ENCODE results near the gene CRABP2. TPM values are rescaled to one million over a fixed set of nuclear protein-coding genes. Genes with fewer than 3 reads are reported as not detected.

CRABP2 gene
- total RNA-seq, 1 donor from 2014 or later: 278 TPM

- no peaks in the 10 kb centered on the region for H3K27me3 Mint-ChIP-seq (ENCODE audit: low read depth, unreplicated experiment)
- Histone ChIP-seq H3K36me3 (ENCODE audit: insufficient read depth, low read length) (no peaks in the 10 kb centered on the region), H3K9ac (ENCODE audit: low read length) (peak overlapping the region; percentile 25), H4K20me1 (ENCODE audit: insufficient read depth, low read length) (no peaks in the 10 kb centered on the region), H2AFZ (ENCODE audit: low read depth, low read length) (no peak overlapping the region), H3K79me2 (ENCODE audit: insufficient read depth, low read length) (no peaks in the 10 kb centered on the region), H3K4me2 (ENCODE audit: low read length) (peak overlapping the region; percentile 90), H3K4me1 (ENCODE audit: insufficient read depth, low read length) (peaks cover 29% of the 10 kb centered on the region), H3K27me3 (ENCODE audit: insufficient read depth, low read length) (no peaks in the 10 kb centered on the region), H3K4me3 (ENCODE audit: insufficient read depth, low read depth, low read length) (peak overlapping the region; percentile 48), H3K9me3 (ENCODE audit: insufficient read depth, low read depth, low read length) (no peaks in the 10 kb centered on the region), H3K27ac (ENCODE audit: low read depth, low read length) (no peak overlapping the region)
- FAIRE-seq (no peak), DNase-seq (ENCODE audit: low read depth) (no peak)
- no peaks in the 10 kb centered on the region for H3K36me3 Mint-ChIP-seq (ENCODE audit: low read depth, unreplicated experiment)
- H3K4me3 Mint-ChIP-seq (ENCODE audit: unreplicated experiment): peak overlapping the region; percentile 84
- TF ChIP-seq EZH2 (IDR thresholded peaks at IDR 0.05; ENCODE audit: insufficient read depth, low read length): no peak
- peaks cover 48% of the 10 kb centered on the region for H3K4me1 Mint-ChIP-seq (ENCODE audit: low read depth, unreplicated experiment)
- H3K9me3 Mint-ChIP-seq (ENCODE audit: unreplicated experiment): no peaks in the 10 kb centered on the region
- H3K27ac Mint-ChIP-seq (ENCODE audit: unreplicated experiment): peak overlapping the region; percentile 77
These were observed 15.3 kb downstream of the CRABP2 start for GRCh38 chr1:156689953-156690674.

- H2AFZ ChIP-seq (ENCODE audit: low read depth, low read length): peak overlapping the region; percentile 83
These were observed 16.1 kb downstream of the CRABP2 start for GRCh38 chr1:156689035-156689952.

More at GRCh38 chr1:156689035-156689952, 16.1 kb downstream of the CRABP2 start:
- H3K27me3 ChIP-seq (ENCODE audit: insufficient read depth, low read length): no peaks in the 10 kb centered on the region
- Mint-ChIP-seq H3K4me3 (ENCODE audit: unreplicated experiment) (peak overlapping the region; percentile 84), H3K27ac (ENCODE audit: unreplicated experiment) (peak overlapping the region; percentile 54), H3K9me3 (ENCODE audit: unreplicated experiment) (no peaks in the 10 kb centered on the region), H3K27me3 (ENCODE audit: low read depth, unreplicated experiment) (peaks cover 2% of the 10 kb centered on the region), H3K4me1 (ENCODE audit: low read depth, unreplicated experiment) (peaks cover 47% of the 10 kb centered on the region), H3K36me3 (ENCODE audit: low read depth, unreplicated experiment) (no peaks in the 10 kb centered on the region)
- H3K4me3 ChIP-seq (ENCODE audit: insufficient read depth, low read depth, low read length): peak overlapping the region; percentile 48
- H3K4me1 ChIP-seq (ENCODE audit: insufficient read depth, low read length): peaks cover 36% of the 10 kb centered on the region
- H3K9me3 ChIP-seq (ENCODE audit: insufficient read depth, low read depth, low read length): no peaks in the 10 kb centered on the region
- TF ChIP-seq EZH2 (IDR thresholded peaks at IDR 0.05; ENCODE audit: insufficient read depth, low read length) (no peak), CTCF (IDR thresholded peaks at IDR 0.05; ENCODE audit: insufficient read depth, low read depth, low read length) (peak; percentile 77)
- no peaks in the 10 kb centered on the region for H4K20me1 ChIP-seq (ENCODE audit: insufficient read depth, low read length)
- H3K9ac ChIP-seq (ENCODE audit: low read length): peak overlapping the region; percentile 67
- no peaks in the 10 kb centered on the region for H3K36me3 ChIP-seq (ENCODE audit: insufficient read depth, low read length)
- DNase-seq (ENCODE audit: low read depth): peak; percentile 63
- no peak for FAIRE-seq
- peak overlapping the region; percentile 90 for H3K4me2 ChIP-seq (ENCODE audit: low read length)
- no peaks in the 10 kb centered on the region for H3K79me2 ChIP-seq (ENCODE audit: insufficient read depth, low read length)
- H3K27ac ChIP-seq (ENCODE audit: low read depth, low read length): no peak overlapping the region

Data from astrocyte (in vitro differentiated cells and primary cell).